Heart left ventricle (tissue), 13 donors: Measurements from ENCODE around the gene NTPCR.

Source experiments
- CTCF ChIP-seq, 12 donors: fragments of 200-600 bp; sonication (generic) in 4 of 12; IDR thresholded peaks; one replicate each; pipeline versions ENCODE4 v1.5.0 to v1.8.0; 2018 to 2022; ENCODE audit warnings: antibody characterized with exemption in 12 of 12, mild to moderate bottlenecking in 5 of 12
- POLR2A ChIP-seq, 2 donors: fragments of 450-650 bp; IDR thresholded peaks; one replicate each; pipeline ENCODE4 v1.6.1; 2017; ENCODE audit warnings: antibody characterized with exemption in 2 of 2, mild to moderate bottlenecking in 2 of 2, moderate library complexity in 2 of 2
- donor health status: ischemic (EF 13 %, LVEDD 7.1; RV severe dilation, severe dysfunction).
- donor health status: DM: no; HTN: yes; CAD: no.
- donor health status: DM: no; HTN: no; CAD: no.
- donor health status: ischemic (EF 25% LVEDD 6.9; RV normal size, moderate dysfunction).
- donor health status: ischemic (EF 25% LVEDD 5.7; RV mildly dilated, moderate dysfunction).
- donor health status: ischemic (EF 35%, LVEDD 5.7; RV mildly dilated, moderate dysfunction).
- donor health status: nonischemic (EF 11% LVEDD 7.7; RV severe dilation, severe dysfunction).
- donor health status: DM: yes; HTN: yes; CAD: no.
- donor health status: PGD.
- donor health status: ischemic (EF 29% LVEDD 5.4; RV normal size, mild dysfunction).
- donor health status: nonischemic (EF 23%, LVEDD 6.1; RV moderate dilation, normal function).

GRCh38 chr1:232984577-232985425 lies 34.4 kb downstream of the NTPCR start:
- TF ChIP-seq CTCF (IDR thresholded peaks at IDR 0.05) (no peak), POLR2A (IDR thresholded peaks at IDR 0.05) (no peak)
